PC-9 (cell line): Measurements from ENCODE around the gene NUPR1.

Experiments used
- CTCF ChIP-seq: fragments of 200-600 bp; sonication (generic); conservative IDR thresholded peaks from 2 replicates; pipeline ENCODE4 v1.6.1; 2017; ENCODE audit warnings: mixed run types, antibody characterized with exemption, mild to moderate bottlenecking, moderate library complexity
- EZH2 ChIP-seq: fragments of 200-600 bp; sonication (generic); IDR thresholded peaks from 2 replicates; pipeline ENCODE4 v1.8.0; 2017; ENCODE audit warnings: antibody characterized with exemption, low read depth

- TF ChIP-seq CTCF, result no peak
- no peak for TF ChIP-seq EZH2
Measured at GRCh38 chr16:28492511-28492910, 46.3 kb downstream of the NUPR1 start.
